ENCODE results near the gene PCGF5.

- TF ChIP-seq CTCF (IDR thresholded peaks at IDR 0.05; ENCODE audit: low read depth, low read length) (no peak), EZH2phosphoT487 (IDR thresholded peaks at IDR 0.05; ENCODE audit: low read depth) (no peak)
Measured at GRCh38 chr10:91210435-91210834, 10.0 kb upstream of the PCGF5 start.

Data from OCI-LY3 (cell line).